DMS 273 treated with DMSO at 0.1 percent for 48 hours (cell line): Measurements from ENCODE around the gene N4BP2L1.
"Not testable (repeated sequence)": the region's sequence is repeated elsewhere in the genome, so short reads cannot be mapped to it uniquely, and the experiment has no call there.

ENCODE experiments used
- DNase-seq: peaks from one replicate; lab custom pipeline; 2025; lab: John Stamatoyannopoulos, UW

The N4BP2L1 gene

DNA sequence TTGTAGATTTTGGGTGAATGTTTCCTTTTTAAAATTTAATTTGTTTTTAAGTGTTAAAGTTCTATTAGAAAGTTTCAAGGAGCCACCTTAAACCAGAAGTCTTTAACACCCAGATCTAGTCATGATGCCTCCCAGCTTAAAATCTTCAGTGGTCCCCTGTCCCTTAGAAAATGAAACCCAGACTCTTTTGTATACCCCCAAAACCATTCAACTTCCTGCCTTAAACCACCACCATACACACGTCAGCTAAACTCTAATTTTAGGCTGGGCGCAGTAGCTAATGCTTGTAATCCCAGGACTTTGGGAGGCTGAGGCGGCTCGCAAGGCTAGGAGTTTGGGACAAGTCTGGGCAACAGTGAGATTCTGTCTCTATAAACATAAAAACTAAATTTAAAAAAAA lies 37.9 kb downstream of the N4BP2L1 start:
- DNase-seq = no peak

DNA sequence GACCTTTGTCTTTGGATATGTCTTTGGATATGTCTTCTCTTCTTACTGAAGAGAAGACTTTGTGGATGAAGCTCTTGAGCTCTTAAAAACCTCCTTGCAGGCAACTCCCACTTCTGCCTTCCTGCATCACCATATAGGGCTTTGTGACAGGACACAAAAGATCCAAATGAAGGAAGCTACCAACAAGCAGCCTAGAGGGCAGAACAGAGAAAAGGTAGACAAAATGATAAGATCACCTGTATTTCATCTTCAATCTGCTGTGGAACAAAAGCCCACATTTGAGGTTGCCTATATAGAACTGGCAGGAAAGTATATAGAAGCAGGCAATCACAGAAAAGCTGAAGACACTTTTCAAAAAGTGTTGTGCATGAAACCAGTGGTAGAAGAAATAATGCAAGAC lies 42.5 kb downstream of the N4BP2L1 start:
- DNase-seq = no peak

DNA sequence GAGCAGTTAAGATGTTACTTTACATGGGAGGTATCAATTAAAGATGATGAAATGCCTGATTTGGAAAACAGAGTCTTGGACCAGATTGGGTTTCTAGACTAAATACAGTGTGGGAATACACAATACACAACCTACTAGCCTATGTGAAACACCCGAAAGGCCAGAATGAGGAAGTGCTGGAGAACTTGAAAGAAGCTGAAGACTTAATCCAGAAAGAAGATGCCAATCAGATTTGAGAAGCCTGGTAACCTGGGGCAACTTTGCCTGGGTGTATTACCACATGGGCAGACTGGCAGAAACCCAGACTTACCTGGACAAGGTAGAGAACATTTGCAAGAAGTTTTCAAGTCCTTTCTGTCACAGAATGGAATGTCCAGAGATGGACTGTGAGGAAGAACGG lies 43.2 kb downstream of the N4BP2L1 start:
- no peak for DNase-seq

DNA sequence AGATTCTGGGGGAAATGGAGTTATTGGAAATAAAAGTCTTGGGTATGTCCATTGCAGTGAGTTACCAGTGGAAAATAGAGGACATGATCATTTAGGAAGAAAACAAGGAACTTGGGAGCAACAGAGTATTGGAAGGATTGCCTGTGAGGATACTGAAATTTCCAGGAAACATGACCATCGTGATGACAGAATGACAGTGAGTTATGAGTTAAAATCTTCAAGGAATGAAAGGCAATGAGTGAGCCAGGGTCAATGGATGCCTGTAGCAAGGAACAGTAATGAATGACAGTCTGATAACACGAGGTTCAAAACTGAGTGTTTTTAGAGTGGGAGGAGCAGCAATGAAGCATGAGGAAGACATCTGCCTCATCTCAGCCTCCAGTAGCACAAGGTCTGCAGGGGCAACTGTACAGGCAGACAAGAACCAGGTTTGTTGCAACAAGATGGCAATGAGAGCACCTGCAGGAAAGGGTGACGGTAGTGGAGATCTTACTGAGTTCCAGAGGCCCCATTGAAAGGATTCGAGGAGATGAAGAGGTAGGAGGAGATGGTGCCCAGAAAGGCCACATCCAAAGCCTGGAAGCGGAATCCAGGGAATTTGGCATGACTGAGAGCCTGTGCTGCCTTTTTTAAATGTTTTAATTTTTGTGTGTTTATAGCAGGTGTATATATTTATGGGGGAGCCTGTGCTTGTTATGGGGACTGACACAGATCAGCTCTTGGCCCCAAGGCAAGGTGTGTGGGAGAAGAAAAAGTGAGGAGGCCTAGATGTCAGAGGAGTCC lies 43.9 kb downstream of the N4BP2L1 start:
- DNase-seq = no peak

DNA sequence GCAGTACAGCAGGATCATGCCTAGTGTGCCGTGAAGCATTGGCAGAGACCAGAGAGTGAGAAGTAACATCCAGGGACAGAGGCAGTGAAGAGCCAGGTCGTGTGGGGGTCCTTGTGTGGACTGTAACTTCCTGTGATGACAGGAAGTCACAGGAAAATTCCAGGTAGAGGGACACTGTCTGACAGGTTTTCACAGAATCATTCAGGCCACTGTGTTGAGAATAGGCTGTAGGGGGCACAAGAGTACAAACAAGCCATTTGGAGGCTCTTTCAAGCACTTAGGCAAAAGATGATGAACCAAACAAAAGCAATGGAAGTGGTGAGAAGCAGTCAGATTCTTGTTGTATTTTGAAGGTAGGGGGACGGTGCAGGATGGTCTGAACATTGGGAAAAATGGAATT lies 46.4 kb downstream of the N4BP2L1 start:
- no peak for DNase-seq

DNA sequence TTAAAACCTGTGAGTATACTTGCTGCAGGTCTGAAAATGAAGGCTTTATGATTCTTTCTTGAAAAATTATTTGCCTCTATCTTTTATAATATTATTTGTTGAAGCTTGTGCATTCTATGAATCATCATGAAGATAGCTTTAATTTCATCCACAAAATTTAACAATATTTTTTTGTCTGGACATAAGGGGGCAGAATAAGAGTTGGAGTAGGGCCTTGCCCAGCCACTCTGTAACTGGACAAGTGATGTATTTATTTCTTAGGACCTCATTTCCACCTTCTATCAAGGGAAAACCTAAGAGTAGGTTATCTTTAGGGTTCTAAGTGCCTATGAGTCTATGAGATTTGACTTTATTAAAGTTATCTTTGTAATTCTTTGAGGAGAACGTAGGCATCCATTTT lies 49.9 kb downstream of the N4BP2L1 start:
- DNase-seq = no peak

DNA sequence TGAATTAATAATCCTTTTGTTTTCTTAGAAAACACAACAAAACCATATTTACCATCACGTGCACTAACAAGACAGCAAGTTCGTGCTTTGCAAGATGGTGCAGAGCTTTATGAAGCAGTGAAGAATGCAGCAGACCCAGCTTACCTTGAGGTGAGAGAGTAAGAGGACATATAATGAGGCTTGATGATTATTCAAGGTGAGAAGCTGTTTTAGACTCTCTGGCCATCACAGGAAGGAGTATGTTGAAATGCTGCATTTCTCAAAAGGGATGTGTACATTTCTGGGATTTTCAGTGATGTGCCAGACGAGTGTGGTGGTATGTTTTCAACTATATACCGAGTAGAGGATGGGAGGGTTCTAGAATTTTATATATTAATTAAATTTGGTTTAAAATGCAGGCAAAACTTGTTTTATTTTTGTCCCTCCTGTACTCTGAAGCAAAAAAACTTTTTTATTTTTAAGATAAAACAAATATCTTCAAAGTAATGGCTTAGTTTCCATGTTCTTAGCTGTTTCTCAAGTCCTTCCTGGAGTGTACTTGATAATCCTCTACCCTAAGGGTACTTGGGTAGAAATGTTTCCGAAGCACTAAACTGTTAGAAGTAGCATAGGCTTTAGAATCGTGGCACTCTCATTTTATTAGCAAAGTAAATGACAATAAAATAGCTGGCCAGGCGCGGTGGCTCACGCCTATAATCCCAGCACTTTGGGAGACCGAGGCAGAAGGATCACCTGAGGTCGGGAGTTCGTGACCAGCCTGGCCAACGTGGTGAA lies 51.1 kb downstream of the N4BP2L1 start:
- no peak for DNase-seq

DNA sequence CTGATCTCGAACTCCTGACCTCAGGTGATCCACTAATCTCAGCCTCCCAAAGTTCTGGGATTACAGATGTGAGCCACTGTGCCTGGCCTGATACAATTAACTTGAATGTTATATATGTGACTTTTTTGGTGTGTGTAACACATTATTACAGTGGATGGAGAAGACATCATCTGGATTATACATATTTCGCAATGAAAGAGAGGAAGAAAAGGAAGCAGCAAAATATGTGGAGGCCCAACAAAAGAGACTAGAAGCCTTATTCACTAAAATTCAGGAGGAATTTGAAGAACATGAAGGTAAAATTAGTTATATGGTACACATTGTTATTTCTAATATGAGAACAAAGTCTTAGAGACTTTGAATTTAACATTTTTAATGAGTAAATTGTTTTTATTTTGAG lies 57.1 kb downstream of the N4BP2L1 start:
- DNase-seq = no peak

DNA sequence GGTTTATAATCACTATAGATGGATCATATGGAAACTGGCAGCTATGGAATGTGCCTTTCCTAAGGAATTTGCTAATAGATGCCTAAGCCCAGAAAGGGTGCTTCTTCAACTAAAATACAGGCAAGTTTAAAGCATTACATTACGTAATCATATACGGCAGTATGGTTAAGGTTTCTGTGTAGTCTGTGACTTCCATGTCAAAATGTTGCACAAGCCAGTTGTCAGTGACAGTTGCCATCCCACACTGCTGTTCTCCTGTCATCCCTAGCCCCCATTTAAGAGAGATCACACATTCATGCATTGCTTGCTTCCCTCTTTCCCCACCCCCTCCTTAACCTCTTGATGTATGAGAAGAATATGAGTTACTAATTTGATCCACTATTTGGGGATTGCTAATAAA lies 65.4 kb downstream of the N4BP2L1 start:
- no peak for DNase-seq

DNA sequence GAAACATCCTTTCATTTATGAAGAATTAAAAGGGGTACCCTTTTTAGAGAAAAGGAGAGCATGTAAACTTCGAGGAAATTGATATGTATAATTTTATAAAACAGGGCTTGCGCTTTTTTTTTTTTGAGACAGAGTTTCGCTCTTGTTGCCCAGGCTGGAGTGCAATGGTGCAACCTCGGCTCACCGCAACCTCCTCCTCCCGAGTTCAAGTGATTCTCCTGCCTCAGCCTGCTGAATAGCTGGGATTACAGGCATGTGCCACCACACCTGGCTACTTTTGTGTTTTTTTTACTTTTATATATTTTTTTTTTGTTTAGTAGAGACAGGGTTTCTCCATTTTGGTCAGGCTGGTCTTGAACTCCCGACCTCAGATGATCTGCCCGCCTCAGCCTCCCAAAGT lies 72.0 kb downstream of the N4BP2L1 start:
- not testable (repeated sequence) for DNase-seq

DNA sequence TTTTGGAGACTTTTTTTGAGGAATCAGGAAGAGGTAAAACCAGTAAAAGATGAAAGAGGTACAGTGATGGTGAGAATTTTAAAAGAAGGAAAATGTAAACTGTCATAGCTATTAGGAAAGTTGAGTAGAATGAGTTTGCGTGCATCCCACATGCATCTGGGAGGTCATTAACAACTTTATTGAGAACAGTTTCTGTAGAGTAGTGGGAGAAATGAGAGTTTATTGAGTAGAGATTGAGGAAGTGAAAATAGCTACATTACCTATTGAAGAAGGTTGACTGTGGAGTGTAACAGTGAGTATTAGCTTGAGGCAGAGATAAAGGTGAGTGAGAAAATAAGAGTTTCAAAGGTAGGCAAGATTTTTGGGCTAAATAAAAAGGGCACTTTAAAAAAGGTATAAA lies 73.9 kb downstream of the N4BP2L1 start:
- DNase-seq = no peak

DNA sequence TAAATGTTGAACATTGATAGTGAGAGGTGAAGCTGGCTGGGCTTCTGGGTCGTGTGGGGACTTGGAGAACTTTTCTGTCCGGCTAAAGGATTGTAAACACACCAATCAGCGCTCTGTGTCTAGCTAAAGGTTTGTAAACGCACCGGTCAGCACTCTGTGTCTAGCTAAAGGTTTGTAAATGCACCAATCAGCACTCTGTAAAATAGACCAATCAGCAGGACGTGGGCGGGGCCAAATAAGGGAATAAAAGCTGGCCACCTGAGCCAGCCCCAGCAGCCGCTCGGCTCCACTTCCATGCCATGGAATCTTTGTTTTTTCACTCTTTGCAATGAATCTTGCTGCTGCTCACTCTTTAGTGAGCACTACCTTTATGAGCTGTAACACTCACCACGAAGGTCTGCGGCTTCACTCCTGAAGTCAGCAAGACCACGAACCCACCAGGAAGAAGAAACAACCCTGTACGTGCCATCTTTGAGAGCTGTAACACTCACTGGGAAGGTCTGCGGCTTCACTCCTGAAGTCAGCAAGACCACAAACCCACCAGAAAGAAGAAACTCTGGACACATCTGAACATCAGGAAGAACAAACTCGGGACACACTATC lies 77.0 kb downstream of the N4BP2L1 start:
- DNase-seq = not testable (repeated sequence)
